ENCODE data around the gene AK8.

DNA sequence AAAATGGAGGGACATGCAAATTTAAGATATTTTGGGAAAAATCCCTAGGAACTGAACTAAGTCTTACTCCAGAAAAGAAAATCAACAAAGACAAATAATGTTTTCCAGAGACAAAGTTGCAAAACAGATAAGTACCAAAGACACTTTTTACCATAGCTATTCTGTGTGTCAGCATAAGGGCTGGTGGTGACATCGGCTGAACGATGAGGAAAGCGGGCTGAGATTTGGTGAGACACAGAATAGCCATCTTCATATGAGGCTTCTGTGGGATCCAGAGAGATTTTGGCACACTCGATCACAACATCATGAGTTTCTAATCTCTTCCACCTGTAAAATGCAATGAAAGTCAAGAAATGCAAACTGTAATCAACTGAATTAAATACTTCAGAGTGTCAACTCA is 34.0 kb upstream of the AK8 start:
- TF ChIP-seq, protein P1, sequence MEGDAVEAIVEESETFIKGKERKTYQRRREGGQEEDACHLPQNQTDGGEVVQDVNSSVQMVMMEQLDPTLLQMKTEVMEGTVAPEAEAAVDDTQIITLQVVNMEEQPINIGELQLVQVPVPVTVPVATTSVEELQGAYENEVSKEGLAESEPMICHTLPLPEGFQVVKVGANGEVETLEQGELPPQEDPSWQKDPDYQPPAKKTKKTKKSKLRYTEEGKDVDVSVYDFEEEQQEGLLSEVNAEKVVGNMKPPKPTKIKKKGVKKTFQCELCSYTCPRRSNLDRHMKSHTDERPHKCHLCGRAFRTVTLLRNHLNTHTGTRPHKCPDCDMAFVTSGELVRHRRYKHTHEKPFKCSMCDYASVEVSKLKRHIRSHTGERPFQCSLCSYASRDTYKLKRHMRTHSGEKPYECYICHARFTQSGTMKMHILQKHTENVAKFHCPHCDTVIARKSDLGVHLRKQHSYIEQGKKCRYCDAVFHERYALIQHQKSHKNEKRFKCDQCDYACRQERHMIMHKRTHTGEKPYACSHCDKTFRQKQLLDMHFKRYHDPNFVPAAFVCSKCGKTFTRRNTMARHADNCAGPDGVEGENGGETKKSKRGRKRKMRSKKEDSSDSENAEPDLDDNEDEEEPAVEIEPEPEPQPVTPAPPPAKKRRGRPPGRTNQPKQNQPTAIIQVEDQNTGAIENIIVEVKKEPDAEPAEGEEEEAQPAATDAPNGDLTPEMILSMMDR (IDR thresholded peaks at IDR 0.05; ENCODE audit: low read depth, low read length), result no peak
- TF ChIP-seq EZH2phosphoT487 (IDR thresholded peaks at IDR 0.05; ENCODE audit: low read depth), result no peak

All from OCI-LY3 (cell line).